GM21786 (cell line): ENCODE measurements around the gene ITIH1.

Experiments used
- ATAC-seq: cut with Tn5 transposase; IDR thresholded peaks from one replicate; pipeline ENCODE4 v1.9.1; 2021; ENCODE audit not compliant: unreplicated experiment

Gene ITIH1

DNA sequence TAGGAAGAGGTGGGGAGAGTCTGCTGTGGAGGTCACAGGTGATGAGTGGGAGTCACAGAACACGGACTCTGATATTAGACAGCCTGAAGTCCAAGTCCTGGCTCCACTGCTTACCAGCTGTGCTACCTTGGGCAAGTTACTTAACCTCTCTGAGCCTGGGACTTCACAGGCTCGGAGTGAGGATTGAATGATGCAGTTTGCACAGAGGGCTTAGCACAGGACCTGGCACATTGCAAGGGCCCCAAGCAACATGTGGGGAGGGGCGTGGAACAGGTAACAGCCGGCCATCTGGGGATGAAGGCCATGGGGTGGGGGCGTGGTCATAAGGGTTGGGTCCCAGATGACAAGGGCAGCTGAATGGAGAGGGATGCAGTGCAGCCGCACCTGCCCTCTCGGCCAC, 12.9 kb downstream of the ITIH1 start:
- no peak for ATAC-seq

GRCh38 chr3:52790741-52791140, 13.3 kb downstream of the ITIH1 start:
- no peak for ATAC-seq

DNA sequence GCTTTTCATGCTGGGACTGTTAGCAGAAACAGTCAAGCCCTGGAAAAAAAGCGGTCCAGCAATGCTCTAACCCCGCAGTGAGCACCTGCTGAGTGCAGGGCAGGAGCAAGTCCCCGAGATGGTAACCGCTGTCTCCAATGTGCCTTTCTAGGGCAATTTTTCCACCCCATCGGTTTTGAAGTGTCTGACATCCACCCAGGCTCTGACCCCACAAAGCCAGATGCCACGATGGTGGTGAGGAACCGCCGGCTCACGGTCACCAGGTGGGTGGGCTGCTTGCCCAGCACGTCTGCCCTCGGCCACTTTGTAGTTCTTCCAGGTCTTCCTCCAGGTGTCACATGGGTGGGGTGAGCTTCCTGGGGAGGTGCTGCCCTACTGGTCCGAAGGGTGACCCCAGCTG, 14.0 kb downstream of the ITIH1 start:
- ATAC-seq = no peak

- ATAC-seq = no peak
Measured at GRCh38 chr3:52791928-52792327, 14.5 kb downstream of the ITIH1 start.

GRCh38 chr3:52792413-52792812, 15.0 kb downstream of the ITIH1 start:
- ATAC-seq = no peak

DNA sequence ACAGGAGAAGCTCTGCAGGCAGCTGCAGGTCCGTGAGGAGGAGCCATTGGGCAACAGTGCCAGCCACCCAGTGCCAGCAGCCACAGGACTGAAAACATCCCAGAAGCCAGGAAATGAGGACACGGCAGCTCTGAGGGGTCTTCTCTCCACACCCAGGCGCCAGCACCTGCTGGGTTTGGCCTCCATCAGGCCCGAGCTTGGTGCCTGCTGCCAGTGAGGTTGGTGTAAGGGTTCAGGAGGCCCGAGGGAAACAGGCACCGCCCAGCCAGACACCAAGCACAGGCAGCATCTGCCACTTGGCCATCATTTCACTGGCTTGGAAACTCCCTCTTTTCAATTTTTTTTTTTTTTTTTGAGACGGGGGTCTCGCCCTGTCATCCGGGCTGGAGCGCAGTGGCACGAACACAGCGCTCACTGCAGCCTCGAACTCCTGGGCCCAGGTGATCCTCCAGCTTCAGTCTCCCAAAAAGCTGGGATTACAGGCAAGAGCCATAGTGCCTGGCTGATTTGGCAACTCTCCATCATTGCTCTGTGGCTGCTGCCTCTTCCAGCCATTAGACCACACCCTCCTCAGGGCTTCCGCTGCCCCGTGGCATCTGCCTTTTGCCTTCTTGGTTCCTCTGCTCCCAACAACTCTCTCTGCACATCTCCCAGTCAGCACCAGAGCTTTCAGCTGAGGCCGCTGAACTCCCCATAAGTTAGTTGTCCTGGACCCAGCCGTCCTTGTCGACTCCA, 15.7 kb downstream of the ITIH1 start:
- no peak for ATAC-seq

- no peak for ATAC-seq
Measured at GRCh38 chr3:52793702-52794611, 16.6 kb downstream of the ITIH1 start.

DNA sequence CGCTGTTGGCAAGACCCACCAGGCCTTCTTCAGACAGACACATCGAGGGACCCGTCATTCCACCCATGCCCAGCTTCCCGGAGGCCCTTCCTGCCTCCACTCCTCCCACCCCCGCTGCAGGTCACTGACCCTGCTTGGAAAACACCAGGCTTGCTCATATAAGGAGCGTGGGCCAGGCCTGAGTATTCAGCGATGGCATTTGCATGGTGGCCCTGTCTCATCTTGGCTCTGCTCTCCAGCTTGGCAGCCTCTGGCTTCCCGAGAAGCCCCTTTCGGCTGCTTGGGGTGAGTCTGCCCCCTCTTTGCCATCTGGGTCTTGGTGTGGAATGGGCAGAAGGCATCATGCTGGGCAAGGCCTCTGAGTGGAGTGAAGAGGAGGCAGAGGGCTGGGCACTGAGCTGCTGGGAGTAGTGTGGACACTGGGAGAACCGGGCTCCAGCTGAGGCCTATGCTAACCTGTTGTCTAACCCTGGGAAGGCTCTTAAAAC, 17.3 kb downstream of the ITIH1 start, which contains the start of gene ITIH3:
TSS of gene ITIH3 (plus strand) at position 185 of the 488 bp plus-strand sequence. CDS start at position 193, 8 bp downstream.
- ATAC-seq = no peak

DNA sequence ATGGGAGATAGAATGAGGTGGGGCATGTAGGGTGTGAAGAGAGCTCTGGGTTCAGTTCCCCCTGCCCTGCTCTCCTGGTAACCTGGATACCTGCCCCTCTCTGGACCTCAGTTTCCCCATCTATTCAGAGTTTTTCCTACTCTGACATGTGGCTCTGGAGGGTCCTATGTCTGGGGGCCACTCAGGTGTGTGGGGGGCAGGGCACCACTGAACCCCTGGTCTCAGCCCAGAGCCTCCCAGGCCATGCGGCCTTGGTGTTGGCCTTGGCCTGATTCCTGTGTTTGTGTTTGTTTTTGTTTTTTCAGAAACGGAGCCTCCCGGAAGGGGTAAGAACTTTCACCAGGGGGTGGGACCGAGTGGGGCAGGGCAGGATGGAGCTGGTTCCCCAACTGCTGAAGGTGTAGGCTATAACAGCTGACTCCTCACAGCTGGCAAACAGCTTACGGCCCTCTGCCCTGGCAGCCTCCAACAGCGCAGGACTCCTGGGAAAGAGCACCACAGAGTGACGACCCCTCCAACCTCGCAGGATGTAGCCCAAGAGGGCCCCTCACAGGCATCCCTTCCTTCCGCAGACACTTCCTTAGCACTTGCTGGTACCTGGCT, 18.0 kb downstream of the ITIH1 start:
- no peak for ATAC-seq

DNA sequence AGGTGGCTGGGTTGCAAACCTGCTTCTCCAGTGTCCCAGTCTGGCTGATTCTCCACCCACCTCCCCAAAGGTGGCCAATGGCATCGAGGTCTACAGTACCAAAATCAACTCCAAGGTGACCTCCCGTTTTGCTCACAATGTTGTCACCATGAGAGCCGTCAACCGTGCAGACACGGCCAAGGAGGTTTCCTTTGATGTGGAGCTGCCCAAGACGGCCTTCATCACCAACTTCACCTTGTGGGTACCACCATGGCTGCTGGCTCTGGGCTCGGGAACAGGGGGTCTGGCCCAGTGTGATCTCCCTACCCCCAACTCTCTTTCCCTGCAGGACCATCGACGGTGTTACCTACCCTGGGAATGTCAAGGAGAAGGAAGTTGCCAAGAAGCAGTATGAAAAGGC, 19.0 kb downstream of the ITIH1 start:
- ATAC-seq = no peak

GRCh38 chr3:52798376-52798977, 21.1 kb downstream of the ITIH1 start:
- no peak for ATAC-seq

GRCh38 chr3:52798978-52799476, 21.6 kb downstream of the ITIH1 start:
- no peak for ATAC-seq

- no peak for ATAC-seq
Measured at GRCh38 chr3:52800079-52800478, 22.7 kb downstream of the ITIH1 start.

GRCh38 chr3:52801839-52802238, 24.4 kb downstream of the ITIH1 start:
- ATAC-seq = no peak

DNA sequence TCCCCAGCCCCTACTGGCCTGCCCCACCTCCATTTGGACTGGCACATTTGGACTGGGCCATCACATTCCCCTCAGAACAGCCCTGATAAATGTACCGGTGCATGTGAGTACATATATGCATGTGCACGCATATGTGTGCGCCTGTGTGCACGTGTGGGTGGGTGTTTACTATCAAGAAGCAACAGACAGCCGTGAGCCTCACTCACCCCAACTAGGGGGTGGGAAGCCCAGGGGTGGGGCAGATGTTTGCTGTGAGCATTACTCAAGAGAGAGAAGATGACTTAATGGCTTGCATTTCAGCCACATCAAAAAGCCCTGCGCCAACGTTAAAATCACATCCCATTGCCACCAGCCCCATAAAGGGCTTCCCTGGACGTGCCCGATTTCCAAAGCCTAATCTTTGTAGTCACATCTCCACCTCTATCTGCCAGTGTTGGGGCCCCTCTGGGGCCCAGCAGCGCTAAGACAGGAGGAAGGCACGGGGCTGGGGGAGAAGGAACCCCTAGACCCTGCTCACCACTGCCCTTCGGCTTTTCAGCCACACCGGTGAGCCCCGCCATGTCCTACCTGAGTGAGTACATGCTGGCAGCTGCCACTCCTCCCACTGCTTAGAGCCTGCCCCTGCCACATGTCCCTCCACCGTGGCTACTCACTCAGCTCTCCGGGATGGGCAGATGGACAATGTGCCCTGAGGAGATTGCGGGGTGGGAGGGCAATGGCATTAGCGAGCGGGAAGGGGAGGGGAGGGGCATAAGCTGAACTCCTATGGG, 28.1 kb downstream of the ITIH1 start:
- no peak for ATAC-seq

GRCh38 chr3:52809149-52809548, 31.8 kb downstream of the ITIH1 start:
- ATAC-seq = no peak

- ATAC-seq = no peak
Measured at GRCh38 chr3:52809662-52810377, 32.4 kb downstream of the ITIH1 start.

DNA sequence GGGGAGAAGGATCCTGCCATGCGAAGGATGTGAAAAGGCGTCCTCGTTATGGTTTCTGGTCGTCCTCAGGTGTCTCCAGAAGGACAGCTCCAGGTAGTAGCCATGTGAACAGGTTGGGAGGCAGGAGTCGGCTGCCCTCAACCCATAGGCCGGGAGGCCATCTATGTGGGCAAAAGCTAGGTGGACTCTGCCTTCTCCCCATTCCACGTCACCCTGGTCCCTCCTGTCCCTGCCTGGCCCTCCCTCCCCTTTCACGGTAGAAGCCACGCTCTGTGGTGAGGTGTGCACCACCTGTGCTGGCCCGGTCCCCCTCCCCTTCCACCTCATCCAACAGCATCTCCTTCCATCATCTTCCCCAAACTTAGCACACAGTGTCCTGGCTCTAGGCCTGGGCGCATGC, 33.5 kb downstream of the ITIH1 start:
- ATAC-seq = no peak

DNA sequence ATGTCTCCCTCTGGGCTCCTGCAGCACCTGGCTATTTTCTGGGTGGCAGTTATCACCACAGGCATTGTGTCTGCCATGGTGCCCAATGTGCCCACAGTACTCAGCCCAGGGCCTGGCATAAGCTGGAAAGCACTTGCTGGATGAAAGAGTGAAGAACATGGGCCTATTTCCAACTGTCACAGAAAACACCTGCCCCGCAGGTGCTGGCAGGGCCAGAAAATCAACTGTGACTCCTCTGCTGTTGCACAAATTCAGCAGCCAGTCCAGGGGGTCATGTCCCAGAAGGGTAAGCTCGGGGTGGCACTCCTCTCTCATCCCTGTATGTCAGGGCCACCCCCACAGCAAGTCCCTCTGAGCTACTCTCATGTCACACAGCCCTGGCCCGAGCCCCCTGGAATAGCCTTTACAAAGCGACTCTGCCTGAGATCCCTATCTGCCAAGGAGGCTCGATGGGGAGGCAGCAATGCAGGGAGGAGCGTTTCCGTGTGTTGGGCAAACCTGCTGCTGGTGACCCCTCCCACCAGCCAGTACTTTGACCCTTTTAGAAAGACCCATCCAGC, 34.1 kb downstream of the ITIH1 start:
- ATAC-seq = no peak
